NCI-H82 (cell line): Measurements from ENCODE around the gene PHRF1.

ENCODE experiments used
- DNase-seq: peaks from one replicate; lab custom pipeline; 2025; lab: John Stamatoyannopoulos, UW

The PHRF1 gene

DNA sequence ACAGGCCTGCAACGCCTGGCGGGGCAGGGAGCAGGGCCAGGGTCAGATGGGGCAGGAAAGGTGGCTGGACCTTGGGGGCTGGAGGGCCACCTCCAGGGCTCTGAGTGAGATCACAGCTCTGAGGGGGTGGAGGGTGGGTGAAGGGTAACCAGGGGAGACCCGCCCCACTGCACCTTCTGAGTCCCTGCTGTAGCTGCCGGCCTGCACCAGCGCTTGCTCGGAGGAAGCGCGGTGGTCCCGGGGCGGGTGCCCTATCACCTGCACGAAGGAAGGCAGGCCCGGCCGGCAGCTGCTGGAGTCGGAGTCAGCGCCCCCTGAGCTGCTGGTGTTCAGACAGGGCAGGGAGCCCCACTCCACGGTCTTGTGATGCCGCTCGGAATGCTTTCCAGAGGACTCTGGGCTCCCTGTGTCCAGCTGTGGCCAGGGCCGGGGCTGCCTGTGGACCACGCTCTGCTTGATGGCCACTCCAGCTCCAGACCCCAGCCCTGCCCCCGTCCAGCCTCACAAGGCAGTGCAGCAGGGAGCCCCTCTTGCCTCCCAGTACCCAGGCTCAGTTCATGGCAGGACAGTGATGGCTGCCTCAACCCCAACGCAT lies 19.5 kb upstream of the PHRF1 start:
- DNase-seq, result no peak

GRCh38 chr11:557328-558132 lies 18.7 kb upstream of the PHRF1 start:
- no peak for DNase-seq

GRCh38 chr11:558503-558902 lies 17.8 kb upstream of the PHRF1 start:
- no peak for DNase-seq

DNA sequence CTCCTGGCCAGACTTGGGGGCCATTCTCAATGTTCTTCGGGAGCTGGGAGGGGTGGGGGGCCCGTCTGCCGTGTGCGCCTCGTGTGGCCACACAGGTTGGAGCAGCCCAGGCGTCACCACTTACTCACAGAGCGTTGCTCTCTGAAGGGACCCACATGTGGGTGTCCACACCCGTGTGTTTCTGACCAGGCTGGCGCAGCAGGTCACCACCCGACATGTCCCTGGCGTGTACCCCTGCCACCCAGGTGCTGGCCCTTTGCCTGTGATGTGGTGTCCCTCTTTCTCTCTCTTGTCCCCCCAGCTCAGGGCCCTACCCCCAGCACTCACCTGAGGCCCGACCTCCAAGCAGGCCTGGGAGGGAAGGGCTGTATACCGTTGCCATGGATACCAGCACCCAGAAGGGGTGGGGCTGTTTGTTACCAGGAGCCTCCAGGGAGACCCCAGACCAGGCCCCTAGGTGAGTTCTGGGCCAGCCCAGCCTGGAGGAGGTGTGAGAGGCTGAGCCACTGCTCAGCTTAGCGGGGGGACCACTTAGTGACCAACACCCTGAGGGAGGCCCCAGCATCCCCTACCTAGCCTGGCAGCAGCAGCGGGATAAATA lies 17.1 kb upstream of the PHRF1 start:
- DNase-seq, result no peak

- DNase-seq, result no peak
Measured at GRCh38 chr11:559712-560304, 16.5 kb upstream of the PHRF1 start.

DNA sequence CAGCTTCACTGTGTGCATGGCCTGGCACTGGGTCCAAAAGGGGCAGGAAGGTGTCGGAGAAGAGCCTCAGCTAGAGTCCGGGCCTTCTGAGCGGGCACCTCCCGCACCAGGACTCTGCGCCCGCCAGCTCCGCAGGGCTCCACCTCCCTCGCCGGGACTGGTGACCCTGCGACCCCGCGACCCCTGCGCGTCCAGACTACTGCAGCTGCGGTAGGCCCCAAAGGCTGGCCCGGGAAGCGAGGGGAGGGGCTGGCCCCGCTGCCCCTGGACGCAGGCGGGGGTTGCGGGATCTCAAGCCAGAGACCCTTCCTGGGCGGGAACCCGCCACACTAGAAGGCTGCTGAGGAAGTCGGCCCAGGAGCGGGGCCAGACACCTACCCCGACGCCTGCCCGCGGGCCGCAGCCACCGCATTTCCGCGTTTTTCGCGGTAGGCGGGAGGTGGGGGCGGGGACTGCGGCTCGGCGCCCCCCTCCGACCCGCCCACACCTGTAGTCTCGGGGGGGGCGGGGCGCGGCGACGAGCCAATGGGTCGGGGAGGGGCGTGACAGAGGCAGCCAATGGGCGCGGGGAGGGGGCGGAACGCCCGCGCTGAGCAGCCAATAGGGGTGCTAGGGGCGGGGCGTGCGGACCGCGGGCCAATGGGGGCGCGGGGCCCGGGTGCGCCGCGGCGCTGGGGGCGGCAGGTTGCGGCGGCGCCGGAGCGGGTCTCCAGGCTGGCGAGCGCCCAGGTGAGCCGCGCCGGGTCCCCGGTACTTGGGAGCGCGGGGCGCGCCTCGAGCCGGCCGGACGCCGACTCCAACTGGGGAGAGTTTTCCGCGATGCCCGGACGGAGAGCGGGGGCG lies 15.7 kb upstream of the PHRF1 start, which contains the start of the genes LMNTD2 and RASSF7:
Gene LMNTD2, minus strand, starts transcription at position 434 of the 843 bp plus-strand sequence. Its CDS starts 22 bp downstream, at position 412.
Gene RASSF7, plus strand, starts transcription at position 666 of the 843 bp plus-strand sequence. CDS start 799 bp downstream, outside the sequence.
- DNase-seq, result peak; percentile 94

GRCh38 chr11:561148-562003 lies 14.9 kb upstream of the PHRF1 start:
- no peak for DNase-seq

GRCh38 chr11:562046-562645 lies 14.1 kb upstream of the PHRF1 start:
- no peak for DNase-seq

DNA sequence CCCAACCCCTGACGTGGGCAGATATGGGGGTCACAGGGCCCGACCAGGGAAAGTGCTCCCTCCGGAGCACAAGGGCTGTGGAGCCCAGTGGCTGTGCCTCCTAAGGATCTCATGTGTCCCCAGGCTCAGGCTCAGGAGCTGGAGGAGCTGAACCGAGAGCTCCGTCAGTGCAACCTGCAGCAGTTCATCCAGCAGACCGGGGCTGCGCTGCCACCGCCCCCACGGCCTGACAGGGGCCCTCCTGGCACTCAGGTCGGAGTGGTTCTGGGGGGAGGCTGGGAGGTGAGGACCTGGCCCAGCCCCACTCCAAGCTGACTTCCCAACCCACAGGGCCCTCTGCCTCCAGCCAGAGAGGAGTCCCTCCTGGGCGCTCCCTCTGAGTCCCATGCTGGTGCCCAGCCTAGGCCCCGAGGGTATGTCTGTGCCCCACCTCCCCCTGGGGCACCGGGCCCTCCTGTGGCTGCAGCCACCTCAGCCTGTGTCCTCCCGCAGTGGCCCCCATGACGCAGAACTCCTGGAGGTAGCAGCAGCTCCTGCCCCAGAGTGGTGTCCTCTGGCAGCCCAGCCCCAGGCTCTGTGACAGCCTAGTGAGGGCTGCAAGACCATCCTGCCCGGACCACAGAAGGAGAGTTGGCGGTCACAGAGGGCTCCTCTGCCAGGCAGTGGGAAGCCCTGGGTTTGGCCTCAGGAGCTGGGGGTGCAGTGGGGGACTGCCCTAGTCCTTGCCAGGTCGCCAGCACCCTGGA lies 13.0 kb upstream of the PHRF1 start:
- no peak for DNase-seq

DNA sequence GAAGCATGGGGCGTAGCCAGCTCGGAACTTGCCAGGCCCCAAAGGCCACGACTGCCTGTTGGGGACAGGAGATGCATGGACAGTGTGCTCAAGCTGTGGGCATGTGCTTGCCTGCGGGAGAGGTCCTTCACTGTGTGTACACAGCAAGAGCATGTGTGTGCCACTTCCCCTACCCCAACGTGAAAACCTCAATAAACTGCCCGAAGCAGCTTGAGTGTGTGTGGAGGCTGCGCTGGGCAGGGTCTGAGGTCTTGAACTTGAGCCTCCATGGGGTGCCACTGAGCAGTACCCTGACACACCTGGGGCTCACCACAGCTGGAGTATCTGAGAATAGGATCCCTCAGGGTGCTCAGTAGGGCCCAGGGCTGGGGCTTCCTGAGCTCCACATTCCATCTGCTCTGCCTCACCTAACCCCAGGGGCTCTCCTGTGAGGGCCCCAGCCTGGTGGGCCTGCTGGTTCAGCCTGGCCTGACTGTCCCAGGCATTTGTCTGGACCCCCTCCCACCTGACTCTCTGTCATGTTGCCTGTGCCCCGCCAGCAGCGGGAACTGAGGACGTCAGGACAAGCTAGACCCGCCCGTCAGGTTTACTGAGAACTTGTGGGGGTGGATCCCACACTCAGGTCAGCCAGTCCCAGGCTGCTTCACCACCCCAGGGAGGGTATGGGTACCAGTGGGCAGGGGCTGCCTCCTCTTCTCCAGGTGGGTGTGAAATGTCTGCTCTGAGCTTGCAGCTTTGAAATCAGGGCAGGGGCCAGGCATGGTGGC lies 12.3 kb upstream of the PHRF1 start:
- DNase-seq, result no peak

GRCh38 chr11:565921-566509 lies 10.3 kb upstream of the PHRF1 start:
- DNase-seq, result no peak

DNA sequence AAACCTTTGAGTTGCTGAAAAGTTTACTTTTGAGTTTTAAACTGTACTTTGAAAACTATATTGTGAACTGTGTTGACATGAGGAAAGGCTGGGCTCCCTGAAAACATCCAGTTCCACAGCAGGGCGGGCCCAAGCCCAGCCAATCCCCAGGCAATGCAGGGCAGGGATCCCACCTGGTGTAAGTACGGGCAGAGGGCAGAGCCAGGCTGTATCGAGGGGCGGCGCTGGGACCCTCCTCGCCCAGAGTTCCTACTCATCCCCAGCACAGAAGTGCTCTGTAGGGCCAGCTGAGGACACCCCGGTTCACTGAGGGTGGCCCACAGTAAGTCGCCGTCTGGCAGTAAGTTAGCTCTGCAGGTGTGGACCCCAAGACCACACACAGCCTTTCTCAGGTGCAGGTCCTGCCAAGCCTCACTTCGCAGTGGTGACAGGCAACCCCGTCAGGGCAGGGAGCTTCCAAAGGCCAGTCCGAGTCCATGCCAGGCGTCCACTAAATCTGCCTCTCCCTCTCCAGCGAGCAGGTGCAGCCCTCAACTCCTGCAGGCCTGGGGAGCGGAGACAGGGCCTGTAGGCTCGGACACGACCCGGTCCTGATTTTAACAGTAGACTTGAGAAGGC lies 9.2 kb upstream of the PHRF1 start:
- DNase-seq, result no peak

DNA sequence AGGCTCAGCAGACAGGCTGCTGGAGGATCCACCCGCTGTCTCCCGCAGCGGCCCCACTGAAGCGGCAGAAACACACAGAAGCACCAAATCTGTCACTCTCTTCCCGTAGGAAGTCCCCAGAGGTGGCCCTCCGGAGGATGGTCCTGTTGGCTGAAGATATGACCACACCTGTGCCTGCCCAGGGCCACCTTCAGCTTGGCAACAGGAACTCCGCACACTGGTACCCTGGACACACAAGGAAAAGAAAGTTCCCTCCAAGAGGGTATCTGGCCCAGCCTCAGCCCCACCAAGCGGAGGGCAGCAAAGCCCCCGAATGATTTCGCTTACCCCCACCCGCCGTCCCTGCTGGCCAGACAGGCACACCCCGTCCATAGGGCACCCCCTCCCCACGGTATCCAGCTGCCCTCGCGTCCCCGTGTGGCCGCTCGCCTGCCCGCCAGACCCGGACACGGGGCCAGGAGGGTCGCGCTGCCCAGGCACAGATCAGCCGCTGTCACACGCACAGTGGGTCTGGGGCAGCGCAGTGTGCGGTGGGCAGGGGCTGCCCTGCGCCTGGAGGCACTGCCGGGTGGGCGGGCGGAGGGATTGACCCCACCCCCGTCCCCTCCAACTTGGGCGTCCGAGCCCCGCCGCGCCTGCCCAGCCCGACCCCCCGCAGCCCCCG lies 8.5 kb upstream of the PHRF1 start:
- peak; percentile 53 for DNase-seq

DNA sequence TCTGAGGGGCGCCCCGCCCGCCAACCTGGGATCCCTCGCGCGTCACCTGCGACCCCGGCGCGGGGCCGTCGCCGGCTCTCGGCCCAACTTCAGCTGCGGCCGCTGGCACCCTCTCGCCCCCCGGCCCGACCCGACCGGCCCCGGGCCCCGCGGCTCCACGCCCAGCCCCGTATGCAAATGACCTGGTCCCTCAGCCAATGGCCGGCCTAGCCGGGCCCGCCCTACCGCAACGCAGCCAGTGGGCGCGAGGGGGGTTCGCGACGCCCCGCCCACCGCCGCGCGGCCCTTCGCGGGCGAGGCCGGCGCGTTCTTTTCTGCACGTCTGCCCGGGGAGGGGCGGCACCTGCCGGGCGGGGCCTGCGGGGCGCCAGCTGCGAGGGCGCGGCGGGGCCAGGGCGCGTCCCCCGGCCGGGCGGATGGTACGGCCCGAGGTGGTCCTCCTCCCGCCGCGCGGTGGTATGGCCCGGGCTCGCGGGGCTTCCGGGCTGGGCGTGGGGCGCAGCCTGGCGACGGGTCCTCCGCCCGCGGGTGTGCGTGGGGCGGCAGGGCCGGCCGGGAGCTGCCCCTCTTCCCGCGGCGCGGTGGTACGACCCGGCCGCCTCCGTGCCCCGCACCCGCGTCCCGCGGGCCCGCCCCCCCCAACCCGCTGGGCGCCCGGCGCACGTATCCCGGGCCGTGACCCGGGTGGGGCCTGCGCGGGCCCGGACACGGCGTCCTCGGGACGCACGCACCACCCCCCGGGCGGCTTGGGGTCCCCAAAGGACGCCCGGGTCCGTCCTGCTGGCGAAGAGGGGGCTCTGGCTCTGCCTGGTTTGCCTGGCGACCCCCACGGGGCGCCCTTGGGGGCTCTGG lies 7.7 kb upstream of the PHRF1 start:
- DNase-seq, result peak; percentile 93

GRCh38 chr11:569158-569885 lies 6.9 kb upstream of the PHRF1 start:
- no peak for DNase-seq

DNA sequence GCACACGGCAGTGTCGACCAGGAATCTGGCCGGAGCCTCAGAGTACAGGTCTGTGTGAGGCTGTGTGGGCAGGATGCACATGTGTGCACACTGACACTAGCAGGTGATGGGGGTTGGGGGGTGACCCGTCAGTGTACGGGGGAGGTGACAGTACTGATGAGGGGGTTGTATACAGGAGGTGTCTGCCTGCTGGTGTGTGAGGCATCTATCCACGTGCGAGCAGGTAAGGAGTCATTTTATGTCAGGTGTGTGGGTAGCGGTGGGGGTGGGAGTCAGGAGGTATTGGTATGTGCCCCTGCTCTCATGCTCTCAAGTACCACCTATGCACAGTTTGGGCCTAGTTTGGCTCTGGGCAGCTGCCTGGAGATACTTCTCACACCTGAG lies 4.5 kb upstream of the PHRF1 start:
- no peak for DNase-seq
